HepG2 (cell line): ENCODE results near the gene CNPY4. TPM values are rescaled to one million over a fixed set of nuclear protein-coding genes. Genes with fewer than 3 reads are reported as not detected.

ENCODE experiments used
- BATF2 ChIP-seq: sonication (generic); formaldehyde crosslinking; IDR thresholded peaks from 2 replicates; pipeline ENCODE4 v1.8.0; 2022; ENCODE audit warnings: mild to moderate bottlenecking, missing genetic modification reagents, moderate library complexity
- BRCA1 ChIP-seq: sonication (generic); formaldehyde crosslinking; IDR thresholded peaks from 2 replicates; pipeline ENCODE4 v1.4.0; 2020; ENCODE audit warnings: missing genetic modification reagents
- CBX5 ChIP-seq: sonication (generic); formaldehyde crosslinking; IDR thresholded peaks from 2 replicates; pipeline ENCODE4 v1.4.0; 2020; ENCODE audit warnings: missing genetic modification reagents, borderline replicate concordance
- KMT2B ChIP-seq: IDR thresholded peaks from 2 replicates; pipeline ENCODE4 v1.6.1; 2016; ENCODE audit warnings: missing genetic modification reagents, missing compliant biosample characterization
- MXI1 ChIP-seq: IDR thresholded peaks from 3 replicates; pipeline ENCODE4 v1.6.1; 2012; ENCODE audit warnings: low read depth, low read length, inconsistent platforms, borderline replicate concordance
- PAXIP1 ChIP-seq: sonication (generic); formaldehyde crosslinking; conservative IDR thresholded peaks from 2 replicates; pipeline ENCODE4 v1.4.0; 2020; ENCODE audit warnings: mild to moderate bottlenecking, missing genetic modification reagents, moderate library complexity
- ZBTB42 ChIP-seq: sonication (generic); formaldehyde crosslinking; IDR thresholded peaks from 2 replicates; pipeline ENCODE4 v1.5.0; 2020; ENCODE audit warnings: mild to moderate bottlenecking, missing genetic modification reagents
- ZFX ChIP-seq: sonication (generic); formaldehyde crosslinking; IDR thresholded peaks from 2 replicates; pipeline ENCODE4 v1.4.0; 2020; ENCODE audit warnings: mild to moderate bottlenecking, low read depth, missing genetic modification reagents, moderate library complexity
- ZNF276 ChIP-seq: sonication (generic); formaldehyde crosslinking; IDR thresholded peaks from 2 replicates; pipeline ENCODE4 v1.4.0; 2020; ENCODE audit warnings: mild to moderate bottlenecking, low read depth, missing genetic modification reagents
- ZNF407 ChIP-seq: sonication (generic); formaldehyde crosslinking; IDR thresholded peaks from one replicate; pipeline ENCODE4 v1.5.1; 2020; ENCODE audit warnings: mild to moderate bottlenecking, missing genetic modification reagents; ENCODE audit errors: not compliant biosample characterization
- polyA plus RNA-seq, 8 experiments: library from polyadenylated mRNA; depleted of rRNA in 3 of 8; stranded (reverse) in 7 of 8; unstranded in 1 of 8; fragments of >200 nt; fragmentation: Illumina TruSeq in 4 of 8; extraction: Trizol in 4 of 8; gene quantifications; 2 replicates each; pipeline versions ENCODE4 v1.2.1 to v1.2.3, GENCODE V29; 2011 to 2016; ENCODE audit warnings: low read depth in 4 of 8, missing spikeins in 1 of 8, mixed read lengths in 1 of 8; ENCODE audit not compliant: insufficient read depth in 1 of 8
- total RNA-seq, 5 experiments: library from RNA; depleted of rRNA; stranded (reverse); fragments of >200 nt; fragmentation: Illumina TruSeq; extraction: Trizol; gene quantifications; 2 replicates each; pipeline ENCODE4 v1.2.3, GENCODE V29; 2016; ENCODE audit warnings: low read depth in 1 of 5
- TF ChIP-seq, protein P1 (sequence below): IDR thresholded peaks from 2 replicates; pipeline ENCODE4 v1.6.1; 2016; ENCODE audit warnings: mild to moderate bottlenecking

CNPY4 gene
- total and polyA plus RNA-seq, 2 of the 13 experiments (the other 11 are each of a cell fraction or from before 2014, with no cell fraction given), result 6.2 to 12.7 TPM

- TF ChIP-seq PAXIP1 (peak; percentile 47), BATF2 (CRISPR knock-in tag) (no peak), MXI1 (peak; percentile 87; the same call in 1 of the 3 replicates), CBX5 (CRISPR knock-in tag) (peak; percentile 36; the same call in 1 of the 2 replicates), ZNF407 (CRISPR knock-in tag) (peak; percentile 81), BRCA1 (CRISPR knock-in tag) (no peak), KMT2B (peak; percentile 67), ZFX (CRISPR knock-in tag) (peak; percentile 85), ZBTB42 (CRISPR knock-in tag) (no peak; the same call in 1 of the 2 replicates), ZNF276 (peak; percentile 75; the same call in 1 of the 2 replicates)
- TF ChIP-seq, protein P1, sequence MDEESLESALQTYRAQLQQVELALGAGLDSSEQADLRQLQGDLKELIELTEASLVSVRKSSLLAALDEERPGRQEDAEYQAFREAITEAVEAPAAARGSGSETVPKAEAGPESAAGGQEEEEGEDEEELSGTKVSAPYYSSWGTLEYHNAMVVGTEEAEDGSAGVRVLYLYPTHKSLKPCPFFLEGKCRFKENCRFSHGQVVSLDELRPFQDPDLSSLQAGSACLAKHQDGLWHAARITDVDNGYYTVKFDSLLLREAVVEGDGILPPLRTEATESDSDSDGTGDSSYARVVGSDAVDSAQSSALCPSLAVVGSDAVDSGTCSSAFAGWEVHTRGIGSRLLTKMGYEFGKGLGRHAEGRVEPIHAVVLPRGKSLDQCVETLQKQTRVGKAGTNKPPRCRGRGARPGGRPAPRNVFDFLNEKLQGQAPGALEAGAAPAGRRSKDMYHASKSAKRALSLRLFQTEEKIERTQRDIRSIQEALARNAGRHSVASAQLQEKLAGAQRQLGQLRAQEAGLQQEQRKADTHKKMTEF (CRISPR knock-in tag), result peak; percentile 60; the same call in 1 of the 2 replicates
These were observed 29.3 kb downstream of the CNPY4 start, which contains the start of gene LAMTOR4 (continued) for GRCh38 chr7:100148559-100149328.
